Measurements from ENCODE around the gene CCSAP.

The CCSAP gene

GRCh38 chr1:229364207-229365065 lies 21.6 kb upstream of the CCSAP start:
- Histone ChIP-seq H3K4me1 (ENCODE audit: insufficient read depth, low read length) (peaks cover 6% of the 10 kb centered on the region; the same call in 1 of the 2 replicates), H3K27me3 (ENCODE audit: insufficient read depth, low read length) (peaks cover 6% of the 10 kb centered on the region; the same call in 1 of the 2 replicates), H3K9me3 (ENCODE audit: insufficient read depth, low read depth, low read length) (no peaks in the 10 kb centered on the region), H3K36me3 (ENCODE audit: insufficient read depth, low read depth, low read length) (no peaks in the 10 kb centered on the region), H3K4me3 (ENCODE audit: low read length) (no peak overlapping the region), H3K27ac (ENCODE audit: low read length) (no peak overlapping the region), H3K9ac (ENCODE audit: low read depth, low read length) (no peak overlapping the region)

GRCh38 chr1:229363723-229364122 lies 20.9 kb upstream of the CCSAP start:
- Histone ChIP-seq H3K27ac (ENCODE audit: low read length) (no peak overlapping the region), H3K4me3 (ENCODE audit: low read length) (no peak overlapping the region), H3K4me1 (ENCODE audit: insufficient read depth, low read length) (peaks cover 7% of the 10 kb centered on the region; the same call in 1 of the 2 replicates), H3K36me3 (ENCODE audit: insufficient read depth, low read depth, low read length) (no peaks in the 10 kb centered on the region), H3K9me3 (ENCODE audit: insufficient read depth, low read depth, low read length) (no peaks in the 10 kb centered on the region), H3K27me3 (ENCODE audit: insufficient read depth, low read length) (peaks cover 11% of the 10 kb centered on the region; the same call in 1 of the 2 replicates), H3K9ac (ENCODE audit: low read depth, low read length) (no peak overlapping the region)

DNA sequence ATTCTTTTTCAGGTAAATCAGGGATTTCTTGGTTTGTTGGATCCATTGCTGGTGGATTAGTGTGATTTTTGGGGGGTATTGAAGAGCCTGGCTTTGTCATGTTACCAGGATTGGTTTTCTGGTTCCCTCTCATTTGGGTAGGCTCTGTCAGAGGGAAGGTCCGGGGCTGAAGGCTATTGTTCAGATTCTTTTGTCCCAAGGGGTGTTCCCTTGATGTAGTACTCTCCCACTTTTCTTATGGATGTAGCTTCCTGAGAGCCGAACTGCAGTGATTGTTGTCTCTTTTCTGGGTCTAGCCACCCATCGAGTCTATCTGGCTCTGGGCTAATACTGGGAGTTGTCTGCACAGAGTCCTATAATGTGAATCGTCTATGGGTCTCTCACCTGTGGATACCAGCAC lies 17.6 kb upstream of the CCSAP start:
- Histone ChIP-seq H3K27ac (ENCODE audit: low read length) (no peak overlapping the region), H3K36me3 (ENCODE audit: insufficient read depth, low read depth, low read length) (no peaks in the 10 kb centered on the region), H3K9ac (ENCODE audit: low read depth, low read length) (no peak overlapping the region), H3K9me3 (ENCODE audit: insufficient read depth, low read depth, low read length) (no peaks in the 10 kb centered on the region), H3K4me3 (ENCODE audit: low read length) (0 out of 2 replicates have a peak overlapping the region, but pooled peaks have one; percentile 23), H3K4me1 (ENCODE audit: insufficient read depth, low read length) (peaks cover 7% of the 10 kb centered on the region; the same call in 1 of the 2 replicates), H3K27me3 (ENCODE audit: insufficient read depth, low read length) (peaks cover 11% of the 10 kb centered on the region; the same call in 1 of the 2 replicates)

GRCh38 chr1:229355661-229356060 lies 12.8 kb upstream of the CCSAP start:
- Histone ChIP-seq H3K4me3 (ENCODE audit: low read length) (no peak overlapping the region), H3K27ac (ENCODE audit: low read length) (no peak overlapping the region), H3K4me1 (ENCODE audit: insufficient read depth, low read length) (peaks cover 7% of the 10 kb centered on the region; the same call in 1 of the 2 replicates), H3K27me3 (ENCODE audit: insufficient read depth, low read length) (0 out of 2 replicates have a peak, but pooled peaks cover 11% of the 10 kb centered on the region), H3K36me3 (ENCODE audit: insufficient read depth, low read depth, low read length) (no peaks in the 10 kb centered on the region), H3K9ac (ENCODE audit: low read depth, low read length) (no peak overlapping the region), H3K9me3 (ENCODE audit: insufficient read depth, low read depth, low read length) (peaks cover 6% of the 10 kb centered on the region; the same call in 1 of the 2 replicates)

GRCh38 chr1:229354226-229354625 lies 11.4 kb upstream of the CCSAP start:
- H3K4me3 ChIP-seq (ENCODE audit: low read length), result no peak overlapping the region
- 0 out of 2 replicates have a peak, but pooled peaks cover 3% of the 10 kb centered on the region for H3K27me3 ChIP-seq (ENCODE audit: insufficient read depth, low read length)
- H3K9me3 ChIP-seq (ENCODE audit: insufficient read depth, low read depth, low read length), result peaks cover 6% of the 10 kb centered on the region; the same call in 1 of the 2 replicates
- no peak overlapping the region for H3K27ac ChIP-seq (ENCODE audit: low read length)
- H3K4me1 ChIP-seq (ENCODE audit: insufficient read depth, low read length), result no peaks in the 10 kb centered on the region; the same call in 1 of the 2 replicates
- H3K36me3 ChIP-seq (ENCODE audit: insufficient read depth, low read depth, low read length), result no peaks in the 10 kb centered on the region
- H3K9ac ChIP-seq (ENCODE audit: low read depth, low read length), result no peak overlapping the region

DNA sequence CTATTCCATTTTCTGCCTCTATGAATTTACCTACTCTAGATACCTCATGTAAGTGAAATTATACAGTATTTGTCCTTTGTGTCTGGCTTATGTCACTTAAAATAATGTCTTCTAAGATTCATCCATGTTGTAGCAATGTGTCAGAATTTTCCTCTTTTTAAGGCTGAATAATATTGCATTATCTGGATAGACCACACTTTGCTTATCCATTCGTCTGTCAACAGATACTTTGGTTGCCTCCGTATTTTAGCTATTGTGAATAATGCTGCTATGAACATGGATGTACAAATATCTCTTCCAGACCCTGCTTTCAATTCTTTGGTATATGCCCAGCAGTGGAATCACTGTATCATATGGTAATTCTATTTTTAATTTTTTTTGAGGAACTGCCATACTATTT lies 10.1 kb upstream of the CCSAP start:
- Histone ChIP-seq H3K27ac (ENCODE audit: low read length) (no peak overlapping the region), H3K9me3 (ENCODE audit: insufficient read depth, low read depth, low read length) (peaks cover 6% of the 10 kb centered on the region; the same call in 1 of the 2 replicates), H3K27me3 (ENCODE audit: insufficient read depth, low read length) (no peaks in the 10 kb centered on the region), H3K9ac (ENCODE audit: low read depth, low read length) (no peak overlapping the region), H3K36me3 (ENCODE audit: insufficient read depth, low read depth, low read length) (no peaks in the 10 kb centered on the region), H3K4me3 (ENCODE audit: low read length) (no peak overlapping the region; the same call in 1 of the 2 replicates), H3K4me1 (ENCODE audit: insufficient read depth, low read length) (no peaks in the 10 kb centered on the region)

DNA sequence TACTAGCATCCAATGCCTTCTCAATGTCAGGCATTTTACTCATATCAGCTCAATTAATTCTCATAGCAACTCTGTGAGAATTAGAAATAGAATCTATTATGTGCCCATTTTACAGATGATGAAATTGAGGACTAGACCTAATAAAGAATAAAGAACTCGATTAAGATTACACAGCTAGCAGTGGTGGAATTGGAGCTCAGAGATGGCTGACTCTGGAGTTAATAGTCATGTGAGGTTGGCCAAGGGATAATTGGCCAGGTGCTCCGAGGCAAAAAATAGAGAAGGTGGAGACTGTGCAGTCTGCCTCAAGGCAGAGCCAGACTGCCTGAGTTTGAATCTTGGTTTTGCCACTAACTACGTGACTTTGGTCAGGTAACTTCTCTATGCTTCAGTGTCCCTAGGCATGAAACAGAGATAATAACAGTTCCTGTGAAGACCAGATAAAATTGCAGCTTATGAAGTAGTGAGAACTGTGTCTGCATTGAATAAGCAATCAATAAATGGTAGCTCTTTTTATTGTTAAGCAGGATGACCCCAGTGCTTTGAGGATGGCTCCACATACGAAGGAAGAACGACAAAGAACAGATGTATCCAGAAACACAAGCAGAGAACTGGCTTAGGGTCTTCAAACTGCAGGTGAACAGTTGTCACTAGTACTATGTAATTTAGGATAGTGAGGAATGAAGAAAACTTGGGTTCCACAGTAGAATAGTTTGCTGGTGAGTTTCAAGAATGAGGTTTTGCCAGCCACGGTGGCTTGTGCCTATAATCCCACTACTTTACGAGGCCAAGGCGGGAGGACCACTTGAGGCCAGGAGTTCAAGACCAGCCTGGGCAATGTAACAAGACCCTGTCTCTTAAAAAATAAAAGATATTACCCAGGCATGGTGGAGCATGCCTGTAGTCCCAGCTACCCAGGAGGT lies 6.9 kb upstream of the CCSAP start:
- Histone ChIP-seq H3K27ac (ENCODE audit: low read length) (no peak overlapping the region), H3K9me3 (ENCODE audit: insufficient read depth, low read depth, low read length) (peaks cover 6% of the 10 kb centered on the region; the same call in 1 of the 2 replicates), H3K4me3 (ENCODE audit: low read length) (no peak overlapping the region), H3K4me1 (ENCODE audit: insufficient read depth, low read length) (no peaks in the 10 kb centered on the region), H3K27me3 (ENCODE audit: insufficient read depth, low read length) (peaks cover 7% of the 10 kb centered on the region), H3K9ac (ENCODE audit: low read depth, low read length) (no peak overlapping the region), H3K36me3 (ENCODE audit: insufficient read depth, low read depth, low read length) (no peaks in the 10 kb centered on the region)

- Histone ChIP-seq H3K27ac (ENCODE audit: low read length) (no peak overlapping the region), H3K36me3 (ENCODE audit: insufficient read depth, low read depth, low read length) (no peaks in the 10 kb centered on the region), H3K9me3 (ENCODE audit: insufficient read depth, low read depth, low read length) (no peaks in the 10 kb centered on the region), H3K4me3 (ENCODE audit: low read length) (no peak overlapping the region), H3K9ac (ENCODE audit: low read depth, low read length) (no peak overlapping the region), H3K4me1 (ENCODE audit: insufficient read depth, low read length) (no peaks in the 10 kb centered on the region), H3K27me3 (ENCODE audit: insufficient read depth, low read length) (peaks cover 25% of the 10 kb centered on the region)
These were observed 4.7 kb upstream of the CCSAP start for GRCh38 chr1:229347528-229347927.

DNA sequence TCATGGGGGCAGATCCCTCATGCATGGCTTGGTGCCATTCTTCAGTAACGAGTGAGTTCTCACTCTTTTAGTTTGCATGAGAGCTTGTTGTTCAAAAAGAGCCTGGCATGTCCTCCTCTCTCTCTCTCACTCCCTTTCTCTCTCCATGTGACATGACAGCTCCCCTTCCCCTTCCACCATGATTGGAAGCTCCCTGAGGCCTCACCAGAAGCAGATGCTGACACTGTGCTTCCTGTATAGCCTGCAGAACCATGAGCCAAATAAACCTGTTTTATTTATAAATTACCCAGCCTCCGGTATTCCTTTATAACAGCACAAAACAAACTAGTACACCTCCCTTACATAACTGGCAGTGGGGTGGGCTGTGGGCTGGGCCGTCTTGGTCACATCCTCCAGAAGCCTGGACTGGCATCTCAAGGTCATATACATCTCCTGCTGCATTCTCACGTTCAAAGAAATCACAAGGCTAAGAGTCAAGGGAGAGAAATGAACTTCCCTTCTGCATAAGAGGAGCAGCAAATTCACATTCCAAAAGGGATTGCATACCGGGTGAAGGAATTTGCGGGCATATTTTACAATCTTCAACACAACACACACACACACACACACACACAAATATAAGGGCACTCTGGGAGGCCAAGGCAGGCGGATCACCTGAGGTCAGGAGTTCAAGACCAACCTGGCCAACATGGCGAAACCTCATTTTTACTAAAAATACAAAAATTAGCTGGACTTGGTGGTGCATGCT lies 2.3 kb upstream of the CCSAP start:
- H3K4me1 ChIP-seq (ENCODE audit: insufficient read depth, low read length), result no peaks in the 10 kb centered on the region
- no peak overlapping the region for H3K4me3 ChIP-seq (ENCODE audit: low read length)
- H3K27ac ChIP-seq (ENCODE audit: low read length), result no peak overlapping the region
- no peak overlapping the region for H3K9ac ChIP-seq (ENCODE audit: low read depth, low read length)
- H3K36me3 ChIP-seq (ENCODE audit: insufficient read depth, low read depth, low read length), result no peaks in the 10 kb centered on the region
- no peaks in the 10 kb centered on the region for H3K9me3 ChIP-seq (ENCODE audit: insufficient read depth, low read depth, low read length)
- peaks cover 40% of the 10 kb centered on the region for H3K27me3 ChIP-seq (ENCODE audit: insufficient read depth, low read length)

DNA sequence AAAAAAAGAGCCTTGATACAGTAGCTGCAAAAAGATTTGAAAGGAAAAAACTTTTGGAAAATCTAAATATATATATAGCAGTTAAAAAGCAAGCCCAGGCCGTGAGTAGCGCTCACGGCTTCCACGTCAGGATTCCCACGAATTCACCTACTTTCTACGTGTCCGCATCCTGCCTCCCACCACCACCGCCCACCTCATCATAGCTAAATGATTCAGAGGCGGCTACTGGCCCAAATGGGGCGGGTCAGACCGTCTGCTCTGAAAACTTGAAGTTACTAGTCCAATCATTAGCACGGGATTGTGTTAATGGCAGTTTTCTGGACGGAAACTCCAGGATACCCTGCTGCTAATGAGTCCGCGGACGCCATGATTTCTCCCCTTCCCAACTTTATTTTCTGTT lies 1.3 kb upstream of the CCSAP start:
- Histone ChIP-seq H3K9ac (ENCODE audit: low read depth, low read length) (no peak overlapping the region), H3K4me3 (ENCODE audit: low read length) (no peak overlapping the region), H3K27me3 (ENCODE audit: insufficient read depth, low read length) (peaks cover 40% of the 10 kb centered on the region), H3K27ac (ENCODE audit: low read length) (no peak overlapping the region), H3K9me3 (ENCODE audit: insufficient read depth, low read depth, low read length) (no peaks in the 10 kb centered on the region), H3K4me1 (ENCODE audit: insufficient read depth, low read length) (no peaks in the 10 kb centered on the region), H3K36me3 (ENCODE audit: insufficient read depth, low read depth, low read length) (no peaks in the 10 kb centered on the region)
